Activated naive CD8-positive, alpha-beta T cell treated with anti-CD3 and anti-CD28 coated beads, Interleukin-2, amount 50 U/mL, for 16 hours (primary cell): ENCODE data around the gene PCED1B.

Experiments used
- DNase-seq: peaks from one replicate; pipeline ENCODE4 v3.0.0-alpha.2; 2020; ENCODE audit warnings: low read depth, low spot score

Gene PCED1B

GRCh38 chr12:47120736-47121135 is 41.3 kb downstream of the PCED1B start:
- DNase-seq: no peak

- no peak for DNase-seq
Observed at GRCh38 chr12:47121146-47121545, 41.7 kb downstream of the PCED1B start.

- no peak for DNase-seq
Observed at GRCh38 chr12:47122602-47123001, 43.2 kb downstream of the PCED1B start.

- no peak for DNase-seq
Observed at GRCh38 chr12:47123730-47124129, 44.3 kb downstream of the PCED1B start.

- DNase-seq: no peak
Observed at GRCh38 chr12:47124451-47124850, 45.0 kb downstream of the PCED1B start.

- DNase-seq: no peak
Observed at GRCh38 chr12:47126246-47126645, 46.8 kb downstream of the PCED1B start.

- DNase-seq: no peak
Observed at GRCh38 chr12:47131011-47131410, 51.6 kb downstream of the PCED1B start.

- DNase-seq: no peak
Observed at GRCh38 chr12:47134005-47134404, 54.6 kb downstream of the PCED1B start.

GRCh38 chr12:47135578-47135977 is 56.2 kb downstream of the PCED1B start:
- no peak for DNase-seq

- no peak for DNase-seq
Observed at GRCh38 chr12:47139000-47139681, 59.7 kb downstream of the PCED1B start.

- no peak for DNase-seq
Observed at GRCh38 chr12:47141459-47141858, 62.0 kb downstream of the PCED1B start.

GRCh38 chr12:47144769-47145168 is 65.3 kb downstream of the PCED1B start:
- no peak for DNase-seq

- no peak for DNase-seq
Observed at GRCh38 chr12:47145188-47145587, 65.8 kb downstream of the PCED1B start.

- no peak for DNase-seq
Observed at GRCh38 chr12:47147739-47148138, 68.3 kb downstream of the PCED1B start.

- no peak for DNase-seq
Observed at GRCh38 chr12:47149146-47149545, 69.7 kb downstream of the PCED1B start.

- no peak for DNase-seq
Observed at GRCh38 chr12:47152095-47152494, 72.7 kb downstream of the PCED1B start.

- DNase-seq: no peak
Observed at GRCh38 chr12:47155457-47156166, 76.2 kb downstream of the PCED1B start.

GRCh38 chr12:47156167-47156736 is 76.8 kb downstream of the PCED1B start:
- no peak for DNase-seq

- no peak for DNase-seq
Observed at GRCh38 chr12:47158792-47159191, 79.4 kb downstream of the PCED1B start.

- DNase-seq: no peak
Observed at GRCh38 chr12:47159348-47159747, 79.9 kb downstream of the PCED1B start.

- no peak for DNase-seq
Observed at GRCh38 chr12:47160316-47161244, 81.2 kb downstream of the PCED1B start.

GRCh38 chr12:47164116-47164515 is 84.7 kb downstream of the PCED1B start:
- no peak for DNase-seq
